ENCODE measurements around the gene CDH23. TPM values are rescaled to one million over a fixed set of nuclear protein-coding genes. Genes with fewer than 3 reads are reported as not detected.

Gene CDH23
- total and polyA plus RNA-seq, 10 of the 15 experiments (the other 5 are each of a cell fraction or from before 2014, with no cell fraction given): 0.09 to 0.40 (median 0.15) TPM; not detected in 1

GRCh38 chr10:71462062-71462935, 65.6 kb downstream of the CDH23 start:
- Histone ChIP-seq H3K4me2 (ENCODE audit: control insufficient read depth, insufficient read depth) (no peak overlapping the region), H3K9me3 (replicated peaks; ENCODE audit: control insufficient read depth, insufficient read depth, low read length) (no peaks in the 10 kb centered on the region), H3K27ac (ENCODE audit: control insufficient read depth, insufficient read depth) (no peak overlapping the region), H3K9ac (ENCODE audit: control insufficient read depth, insufficient read depth, low read length) (no peak overlapping the region), H3K27me3 (replicated peaks in 1 of 2; ENCODE audit: control insufficient read depth in 2 of 2, insufficient read depth in 2 of 2, low read length in 1 of 2) (peaks cover 0 to 6% of the 10 kb centered on the region in 2 experiments; a peak in 3 of 4 replicates), H3K79me2 (ENCODE audit: control insufficient read depth, insufficient read depth, low read length) (no peaks in the 10 kb centered on the region), H3K4me3 (no peak overlapping the region), H3K36me3 (ENCODE audit: control insufficient read depth in 2 of 2, insufficient read depth in 2 of 2, low read length in 1 of 2) (no peaks in the 10 kb centered on the region), H2AFZ (ENCODE audit: control insufficient read depth, low read depth, low read length) (no peak overlapping the region), H4K20me1 (ENCODE audit: control insufficient read depth, insufficient read depth) (no peaks in the 10 kb centered on the region), H3K4me1 (ENCODE audit: control insufficient read depth, insufficient read depth, low read length) (no peaks in the 10 kb centered on the region)
- FAIRE-seq: no peak
- ChIA-PET SMC1A (ENCODE audit: uncharacterized antibody, unreplicated experiment) (no interaction called here), RAD21 (ENCODE audit: unreplicated experiment) (no interaction called here), CTCF (interaction anchor here (0.8 kb wide), 1 partner anchor 143 kb away, joined by 3 read pairs; the partner anchor contains the start of gene SLC29A3), POLR2A (no interaction called here)
- in situ Hi-C loops (cut with MboI) (no loop called here), intact Hi-C loops (cut with micrococcal nuclease; ENCODE audit: unreplicated experiment) (no loop called here)
- TF ChIP-seq SMAD1 (IDR thresholded peaks at IDR 0.05; ENCODE audit: low read depth, partially characterized antibody) (no peak), PBX3 (IDR thresholded peaks at IDR 0.05; ENCODE audit: insufficient replicate concordance, low read depth, low read length) (no peak), CREB1 (IDR thresholded peaks at IDR 0.05; ENCODE audit: low read depth) (no peak), E2F4 (IDR thresholded peaks at IDR 0.05; ENCODE audit: low read depth, low read length) (no peak), POLR2AphosphoS5 (IDR thresholded peaks at IDR 0.05; ENCODE audit: low read length) (no peak), IRF5 (IDR thresholded peaks at IDR 0.05; ENCODE audit: borderline replicate concordance) (no peak), RFX5 (IDR thresholded peaks at IDR 0.05; ENCODE audit: low read depth, low read length) (no peak), HDAC2 (IDR thresholded peaks at IDR 0.05) (no peak), NR2C1 (IDR thresholded peaks at IDR 0.05) (no peak)
- ATAC-seq: no peak
- no peak for DNase-seq (ENCODE audit: low read depth, low spot score)
- no TSS peak for BruUV-seq (replicated peaks)
- WGBS (ENCODE audit: insufficient coverage, insufficient replicate concordance, low lambda C conversion rate, missing lambda C conversion rate): 29% methylated on average over 19 of the region's 19 CpGs

All from GM12878 (cell line).